ENCODE results near the gene CDYL. TPM values are rescaled to one million over a fixed set of nuclear protein-coding genes. Genes with fewer than 3 reads are reported as not detected.

The CDYL gene
- total RNA-seq, 1 donor from 2014 or later: 30.4 TPM

- no peak for DNase-seq (ENCODE audit: low spot score)
Measured at GRCh38 chr6:4907602-4908001, 131.4 kb downstream of the CDYL start.

GRCh38 chr6:4908062-4908461, 131.9 kb downstream of the CDYL start:
- no peak for DNase-seq (ENCODE audit: low spot score)

GRCh38 chr6:4909063-4909706, 133.0 kb downstream of the CDYL start:
- no peak for DNase-seq (ENCODE audit: low spot score)

- no peak for DNase-seq (ENCODE audit: low spot score)
Measured at GRCh38 chr6:4910037-4910760, 134.0 kb downstream of the CDYL start.

GRCh38 chr6:4912559-4912958, 136.4 kb downstream of the CDYL start:
- DNase-seq (ENCODE audit: low spot score): no peak

GRCh38 chr6:4913705-4914419, 137.7 kb downstream of the CDYL start:
- DNase-seq (ENCODE audit: low spot score): no peak

GRCh38 chr6:4914420-4915159, 138.4 kb downstream of the CDYL start:
- no peak for DNase-seq (ENCODE audit: low spot score)

- DNase-seq (ENCODE audit: low spot score): no peak
Measured at GRCh38 chr6:4916954-4917561, 140.9 kb downstream of the CDYL start.

- DNase-seq (ENCODE audit: low spot score): no peak
Measured at GRCh38 chr6:4920914-4921410, 144.8 kb downstream of the CDYL start.

- DNase-seq (ENCODE audit: low spot score): no peak
Measured at GRCh38 chr6:4922488-4923037, 146.4 kb downstream of the CDYL start.

GRCh38 chr6:4923081-4923480, 146.9 kb downstream of the CDYL start:
- no peak for DNase-seq (ENCODE audit: low spot score)

GRCh38 chr6:4924661-4925271, 148.6 kb downstream of the CDYL start:
- no peak for DNase-seq (ENCODE audit: low spot score)

GRCh38 chr6:4925580-4925979, 149.4 kb downstream of the CDYL start:
- DNase-seq (ENCODE audit: low spot score): no peak

- DNase-seq (ENCODE audit: low spot score): no peak
Measured at GRCh38 chr6:4928426-4928825, 152.2 kb downstream of the CDYL start.

GRCh38 chr6:4929097-4929718, 153.0 kb downstream of the CDYL start:
- DNase-seq (ENCODE audit: low spot score): no peak

- DNase-seq (ENCODE audit: low spot score): no peak
Measured at GRCh38 chr6:4930025-4930691, 154.0 kb downstream of the CDYL start.

- peak; percentile 44 for DNase-seq (ENCODE audit: low spot score)
Measured at GRCh38 chr6:4931530-4932227, 155.5 kb downstream of the CDYL start.

GRCh38 chr6:4932228-4932903, 156.2 kb downstream of the CDYL start:
- DNase-seq (ENCODE audit: low spot score): no peak

- DNase-seq (ENCODE audit: low spot score): no peak
Measured at GRCh38 chr6:4935486-4935885, 159.3 kb downstream of the CDYL start.
